LNCaP clone FGC (cell line): ENCODE data around the gene EDIL3.

Experiments used
- DNase-seq: peaks from one replicate; pipeline ENCODE4 v3.0.0-alpha.2; 2011; ENCODE audit warnings: low read depth
- H3K4me3 ChIP-seq: 2 replicates; pipeline ENCODE4 v1.5.1; 2011; ENCODE audit warnings: mild to moderate bottlenecking, low read depth, low read length, control low read depth
- CTCF ChIP-seq: IDR thresholded peaks from 2 replicates; pipeline ENCODE4 v1.5.1; 2012; ENCODE audit warnings: mild to moderate bottlenecking; ENCODE audit not compliant: control insufficient read depth, insufficient read depth; ENCODE audit errors: extremely low read depth

EDIL3 gene

GRCh38 chr5:84249918-84250630 lies 134.6 kb downstream of the EDIL3 start:
- no peak for TF ChIP-seq CTCF
- no peak for DNase-seq

DNA sequence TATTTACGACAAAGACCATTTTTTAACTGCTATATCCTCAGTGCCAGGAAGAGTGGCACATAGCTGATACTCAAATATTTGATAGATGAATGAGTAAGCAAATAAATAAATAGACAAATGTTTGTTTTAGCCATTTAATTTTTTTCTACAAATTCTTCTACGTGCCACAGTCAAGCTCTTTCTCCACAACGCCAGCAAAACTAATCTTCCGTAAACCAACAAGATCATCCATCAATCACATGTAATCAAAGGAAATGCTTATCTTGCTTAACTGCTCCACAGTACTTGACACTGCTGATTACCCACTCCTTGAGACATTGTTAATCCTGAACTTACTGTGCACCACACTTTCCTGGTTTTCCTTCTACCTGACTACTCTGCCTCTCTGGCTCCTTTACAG lies 136.7 kb downstream of the EDIL3 start:
- H3K4me3 ChIP-seq: no peak overlapping the region
- no peak for DNase-seq
- TF ChIP-seq CTCF: no peak

More at GRCh38 chr5:84249918-84250630, 134.6 kb downstream of the EDIL3 start:
- H3K4me3 ChIP-seq: no peak overlapping the region

DNA sequence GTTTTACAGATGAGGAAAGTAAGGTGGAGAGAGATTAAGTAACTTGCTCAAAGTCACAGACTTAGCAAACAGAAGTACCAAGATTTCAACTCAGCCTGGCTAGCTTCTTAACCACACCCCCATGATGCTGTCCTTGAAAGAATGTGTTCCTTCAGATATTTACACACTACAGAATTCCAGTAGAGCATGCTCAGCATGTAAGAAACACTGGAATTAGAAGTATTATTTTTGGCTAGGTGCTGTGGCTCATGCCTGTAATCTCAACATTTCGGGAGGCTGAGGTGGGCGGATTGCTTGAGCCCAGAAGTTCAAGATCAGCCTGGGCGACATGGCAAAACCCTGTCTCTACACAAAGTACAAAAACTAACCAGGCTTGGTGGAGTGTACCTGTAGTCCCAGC lies 142.4 kb downstream of the EDIL3 start:
- no peak for TF ChIP-seq CTCF
- no peak overlapping the region for H3K4me3 ChIP-seq
- DNase-seq: no peak

DNA sequence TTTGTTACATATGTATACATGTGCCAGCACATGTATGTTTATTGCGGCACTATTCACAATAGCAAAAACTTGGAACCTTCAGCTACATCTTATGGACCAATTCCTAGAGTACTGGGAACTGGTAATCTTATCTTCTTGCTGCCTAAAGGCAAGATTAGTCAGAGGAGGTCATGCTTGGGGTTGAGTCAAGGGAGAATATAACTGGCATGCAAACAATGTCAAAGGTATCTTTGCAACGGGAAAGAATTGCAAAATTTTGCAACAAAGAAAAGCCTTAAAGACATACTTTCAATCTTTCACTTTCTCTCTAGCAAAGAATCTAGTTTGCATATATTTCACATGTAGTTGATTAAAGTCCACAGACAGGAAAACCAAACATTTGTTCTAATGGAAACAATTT lies 145.2 kb downstream of the EDIL3 start:
- H3K4me3 ChIP-seq: no peak overlapping the region
- no peak for DNase-seq
- TF ChIP-seq CTCF: no peak

- no peak for DNase-seq
- TF ChIP-seq CTCF: no peak
- no peak overlapping the region for H3K4me3 ChIP-seq
Observed at GRCh38 chr5:84237126-84237525, 147.6 kb downstream of the EDIL3 start.

DNA sequence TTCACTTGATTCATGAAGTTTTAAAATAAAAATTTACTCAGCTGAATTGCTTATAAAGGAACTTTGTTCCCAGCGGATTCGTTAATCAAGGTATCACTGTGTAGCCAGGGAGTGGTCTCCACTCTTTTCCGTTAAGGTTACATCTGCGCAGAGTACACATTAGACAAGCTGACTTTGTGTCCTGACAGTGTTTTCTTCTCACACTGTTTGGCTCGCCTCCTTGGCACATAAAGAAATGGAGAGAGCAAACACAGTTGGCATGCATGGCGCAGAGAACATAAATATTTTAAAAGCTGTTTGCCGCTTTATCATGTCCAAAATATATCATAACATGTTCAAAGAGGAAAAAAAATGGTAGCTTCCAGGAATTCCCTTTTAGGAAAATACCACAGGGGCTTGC lies 153.2 kb downstream of the EDIL3 start:
- DNase-seq: peak; percentile 1
- TF ChIP-seq CTCF: no peak
- no peak overlapping the region for H3K4me3 ChIP-seq

GRCh38 chr5:84229045-84229444 lies 155.6 kb downstream of the EDIL3 start:
- TF ChIP-seq CTCF: no peak
- no peak for DNase-seq

More at GRCh38 chr5:84229045-84229444, 155.6 kb downstream of the EDIL3 start:
- no peak overlapping the region for H3K4me3 ChIP-seq
